HepG2 (cell line): Measurements from ENCODE around the gene ZNF483. TPM values are rescaled to one million over a fixed set of nuclear protein-coding genes. Genes with fewer than 3 reads are reported as not detected.

ENCODE experiments used
- ARID2 ChIP-seq: sonication (generic); formaldehyde crosslinking; IDR thresholded peaks from 2 replicates; pipeline ENCODE4 v1.8.1; 2022; ENCODE audit warnings: mild to moderate bottlenecking, missing genetic modification reagents, borderline replicate concordance
- CSRNP1 ChIP-seq: sonication (generic); formaldehyde crosslinking; IDR thresholded peaks from 2 replicates; pipeline ENCODE4 v1.8.1; 2023; ENCODE audit warnings: mild to moderate bottlenecking, missing genetic modification reagents
- HNF4G ChIP-seq, 2 experiments: sonication (generic) in 1 of 2; formaldehyde crosslinking in 1 of 2; IDR thresholded peaks; 2 replicates each; pipeline versions ENCODE4 v1.4.0 to v1.6.1; 2011 to 2020; ENCODE audit warnings: borderline replicate concordance in 2 of 2, low read depth in 2 of 2, mild to moderate bottlenecking in 2 of 2, low read length in 1 of 2, missing genetic modification reagents in 1 of 2, moderate library complexity in 1 of 2
- KDM3A ChIP-seq: IDR thresholded peaks from 2 replicates; pipeline ENCODE4 v1.6.1; 2018; ENCODE audit warnings: low read depth, missing compliant biosample characterization
- MAX ChIP-seq: IDR thresholded peaks from 2 replicates; pipeline ENCODE4 v1.6.1; 2012; ENCODE audit warnings: inconsistent platforms
- NFKBIZ ChIP-seq: IDR thresholded peaks from 2 replicates; pipeline ENCODE4 v1.6.1; 2018; ENCODE audit warnings: missing genetic modification reagents, missing compliant biosample characterization
- PATZ1 ChIP-seq: sonication (generic); formaldehyde crosslinking; IDR thresholded peaks from 2 replicates; pipeline ENCODE4 v1.4.0; 2020; ENCODE audit warnings: missing genetic modification reagents
- RXRB ChIP-seq: IDR thresholded peaks from 2 replicates; pipeline ENCODE4 v1.6.1; 2016; ENCODE audit warnings: borderline replicate concordance, missing genetic modification reagents, missing compliant biosample characterization
- SNAI1 ChIP-seq: sonication (generic); formaldehyde crosslinking; IDR thresholded peaks from 2 replicates; pipeline ENCODE4 v1.5.0; 2020; ENCODE audit warnings: mild to moderate bottlenecking, missing genetic modification reagents, borderline replicate concordance
- THAP9 ChIP-seq: sonication (generic); formaldehyde crosslinking; IDR thresholded peaks from 2 replicates; pipeline ENCODE4; 2020; ENCODE audit warnings: missing genetic modification reagents, mild to moderate bottlenecking, borderline replicate concordance
- YEATS4 ChIP-seq: sonication (generic); formaldehyde crosslinking; IDR thresholded peaks from 2 replicates; pipeline ENCODE4 v1.4.0; 2020; ENCODE audit warnings: missing genetic modification reagents, borderline replicate concordance
- ZBTB34 ChIP-seq: sonication (generic); formaldehyde crosslinking; IDR thresholded peaks from 2 replicates; pipeline ENCODE4 v1.8.0; 2022; ENCODE audit warnings: mild to moderate bottlenecking, missing genetic modification reagents
- ZFP62 ChIP-seq: sonication (generic); formaldehyde crosslinking; IDR thresholded peaks from 2 replicates; pipeline ENCODE4 v1.4.0; 2020; ENCODE audit warnings: missing genetic modification reagents
- ZNF230 ChIP-seq: sonication (generic); formaldehyde crosslinking; IDR thresholded peaks from 2 replicates; pipeline ENCODE4 v1.4.0; 2020; ENCODE audit warnings: mild to moderate bottlenecking, missing genetic modification reagents
- ZNF333 ChIP-seq: sonication (generic); formaldehyde crosslinking; IDR thresholded peaks from 2 replicates; pipeline ENCODE4 v1.4.0; 2020; ENCODE audit warnings: mild to moderate bottlenecking, missing genetic modification reagents, borderline replicate concordance
- ZNF777 ChIP-seq: sonication (generic); formaldehyde crosslinking; IDR thresholded peaks from 2 replicates; pipeline ENCODE4 v1.4.0; 2020; ENCODE audit warnings: missing genetic modification reagents
- polyA plus RNA-seq, 8 experiments: library from polyadenylated mRNA; depleted of rRNA in 3 of 8; stranded (reverse) in 7 of 8; unstranded in 1 of 8; fragments of >200 nt; fragmentation: Illumina TruSeq in 4 of 8; extraction: Trizol in 4 of 8; gene quantifications; 2 replicates each; pipeline versions ENCODE4 v1.2.1 to v1.2.3, GENCODE V29; 2011 to 2016; ENCODE audit warnings: low read depth in 4 of 8, missing spikeins in 1 of 8, mixed read lengths in 1 of 8; ENCODE audit not compliant: insufficient read depth in 1 of 8
- total RNA-seq, 5 experiments: library from RNA; depleted of rRNA; stranded (reverse); fragments of >200 nt; fragmentation: Illumina TruSeq; extraction: Trizol; gene quantifications; 2 replicates each; pipeline ENCODE4 v1.2.3, GENCODE V29; 2016; ENCODE audit warnings: low read depth in 1 of 5

The ZNF483 gene
- total and polyA plus RNA-seq, 2 of the 13 experiments (the other 11 are each of a cell fraction or from before 2014, with no cell fraction given), result 2.0 to 9.5 TPM

GRCh38 chr9:111483858-111484571, 41.0 kb upstream of the ZNF483 start, which contains the start of gene ECPAS (continued):
- TF ChIP-seq ZBTB34, result peak; percentile 59; the same call in 1 of the 2 replicates
- peak; percentile 89 for TF ChIP-seq YEATS4
- TF ChIP-seq PATZ1 (CRISPR knock-in tag), result peak; percentile 84
- no peak for TF ChIP-seq THAP9 (CRISPR knock-in tag)
- no peak for TF ChIP-seq NFKBIZ
- TF ChIP-seq CSRNP1 (CRISPR knock-in tag), result peak; percentile 73; the same call in 1 of the 2 replicates
- TF ChIP-seq ZFP62 (CRISPR knock-in tag), result no peak
- TF ChIP-seq ZNF777 (CRISPR knock-in tag), result peak; percentile 94
- TF ChIP-seq ZNF333, result no peak
- TF ChIP-seq MAX, result peak; percentile 65
- no peak for TF ChIP-seq RXRB (CRISPR knock-in tag)
- no peak for TF ChIP-seq HNF4G (IDR thresholded peaks at IDR 0.05; ENCODE audit: borderline replicate concordance, low read depth, low read length)
- TF ChIP-seq HNF4G (CRISPR knock-in tag; IDR thresholded peaks at IDR 0.05; ENCODE audit: borderline replicate concordance, low read depth), result peak; percentile 19; the same call in 1 of the 2 replicates
- no peak for TF ChIP-seq SNAI1 (CRISPR knock-in tag)
- TF ChIP-seq KDM3A, result no peak
- peak; percentile 80; the same call in 1 of the 2 replicates for TF ChIP-seq ARID2
- no peak; the same call in 1 of the 2 replicates for TF ChIP-seq ZNF230 (CRISPR knock-in tag)
